WI38 (cell line): ENCODE results near the gene GSTT4.

Source experiments
- H3K4me3 ChIP-seq: 2 replicates; pipeline ENCODE4 v1.5.1; 2011; ENCODE audit warnings: low read depth, mild to moderate bottlenecking, control low read depth, low read length
- TF ChIP-seq, protein P1 (sequence below): IDR thresholded peaks from 2 replicates; pipeline ENCODE4 v1.5.1; 2012; ENCODE audit warnings: low read depth, mild to moderate bottlenecking, control low read depth, low read length

GSTT4 gene

GRCh38 chr22:24005201-24005600, at the start of gene GSTT4:
Gene GSTT4 (minus strand): TSS chr22:24005453. CDS start chr22:24005356, 97 bp downstream.
- TF ChIP-seq, protein P1, sequence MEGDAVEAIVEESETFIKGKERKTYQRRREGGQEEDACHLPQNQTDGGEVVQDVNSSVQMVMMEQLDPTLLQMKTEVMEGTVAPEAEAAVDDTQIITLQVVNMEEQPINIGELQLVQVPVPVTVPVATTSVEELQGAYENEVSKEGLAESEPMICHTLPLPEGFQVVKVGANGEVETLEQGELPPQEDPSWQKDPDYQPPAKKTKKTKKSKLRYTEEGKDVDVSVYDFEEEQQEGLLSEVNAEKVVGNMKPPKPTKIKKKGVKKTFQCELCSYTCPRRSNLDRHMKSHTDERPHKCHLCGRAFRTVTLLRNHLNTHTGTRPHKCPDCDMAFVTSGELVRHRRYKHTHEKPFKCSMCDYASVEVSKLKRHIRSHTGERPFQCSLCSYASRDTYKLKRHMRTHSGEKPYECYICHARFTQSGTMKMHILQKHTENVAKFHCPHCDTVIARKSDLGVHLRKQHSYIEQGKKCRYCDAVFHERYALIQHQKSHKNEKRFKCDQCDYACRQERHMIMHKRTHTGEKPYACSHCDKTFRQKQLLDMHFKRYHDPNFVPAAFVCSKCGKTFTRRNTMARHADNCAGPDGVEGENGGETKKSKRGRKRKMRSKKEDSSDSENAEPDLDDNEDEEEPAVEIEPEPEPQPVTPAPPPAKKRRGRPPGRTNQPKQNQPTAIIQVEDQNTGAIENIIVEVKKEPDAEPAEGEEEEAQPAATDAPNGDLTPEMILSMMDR, result no peak
- no peak within 1 kb of the TSS for H3K4me3 ChIP-seq

DNA sequence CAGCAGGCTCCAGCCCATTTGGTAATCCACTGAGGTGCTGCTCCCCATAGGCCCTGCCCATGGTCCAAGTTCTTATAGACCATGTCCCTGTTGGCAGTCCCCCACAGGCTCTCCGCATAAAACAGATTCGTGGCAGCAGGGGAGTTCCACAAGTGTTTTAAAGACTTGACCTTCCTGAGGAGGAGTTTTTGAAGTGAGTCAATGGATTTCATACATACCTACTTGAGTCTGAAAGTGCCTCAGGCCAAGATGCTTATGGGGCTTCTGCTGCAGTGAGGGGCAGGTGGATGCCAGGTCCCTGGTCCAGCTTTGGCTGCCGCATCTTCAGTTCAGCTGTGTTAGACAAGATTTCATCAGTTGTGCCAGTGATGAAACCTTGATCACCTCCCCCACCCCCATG, 49.1 kb upstream of the GSTT4 start:
- TF ChIP-seq, protein P1, result no peak
- no peak overlapping the region for H3K4me3 ChIP-seq

DNA sequence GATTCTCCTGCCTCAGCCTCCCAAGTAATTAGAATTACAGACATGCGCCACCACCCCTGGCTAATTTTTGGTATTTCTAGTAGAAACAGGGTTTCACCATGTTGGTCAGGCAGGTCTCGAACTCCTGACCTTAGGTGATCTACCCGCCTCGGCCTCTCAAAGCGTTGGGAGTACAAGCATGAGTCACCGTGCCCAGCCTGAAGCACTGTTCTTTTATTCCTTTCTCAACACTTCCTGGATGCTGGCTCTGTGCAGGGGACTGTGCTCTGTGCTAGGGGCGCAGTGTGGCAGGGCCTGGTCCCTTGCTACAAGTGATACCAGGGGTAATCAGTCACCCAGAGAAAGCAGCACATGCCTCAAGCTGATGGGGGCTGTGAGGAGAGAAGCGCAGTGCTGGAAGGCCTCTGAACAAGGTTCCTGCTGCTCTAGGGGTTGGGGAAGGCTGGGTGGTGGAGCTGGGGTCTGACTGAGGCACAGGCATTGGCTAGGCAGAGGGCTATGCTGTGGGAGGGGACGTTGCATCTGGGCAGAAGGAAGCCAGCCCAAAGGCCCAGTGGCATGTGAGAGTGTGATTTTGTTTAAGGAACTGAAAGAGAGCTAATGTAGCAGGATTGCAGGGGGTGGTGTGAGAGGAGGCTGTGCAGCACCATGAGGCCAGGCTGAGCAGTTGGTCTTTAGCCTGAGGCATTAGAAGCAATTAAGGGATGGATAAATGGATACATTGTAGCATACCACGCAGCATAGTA, 48.4 kb upstream of the GSTT4 start:
- TF ChIP-seq, protein P1, result no peak
- no peak overlapping the region for H3K4me3 ChIP-seq

- no peak overlapping the region for H3K4me3 ChIP-seq
- TF ChIP-seq, protein P1, result no peak
Measured at GRCh38 chr22:24051568-24051967, 46.3 kb upstream of the GSTT4 start.

GRCh38 chr22:24051028-24051427, 45.8 kb upstream of the GSTT4 start:
- TF ChIP-seq, protein P1, result no peak
- no peak overlapping the region for H3K4me3 ChIP-seq

DNA sequence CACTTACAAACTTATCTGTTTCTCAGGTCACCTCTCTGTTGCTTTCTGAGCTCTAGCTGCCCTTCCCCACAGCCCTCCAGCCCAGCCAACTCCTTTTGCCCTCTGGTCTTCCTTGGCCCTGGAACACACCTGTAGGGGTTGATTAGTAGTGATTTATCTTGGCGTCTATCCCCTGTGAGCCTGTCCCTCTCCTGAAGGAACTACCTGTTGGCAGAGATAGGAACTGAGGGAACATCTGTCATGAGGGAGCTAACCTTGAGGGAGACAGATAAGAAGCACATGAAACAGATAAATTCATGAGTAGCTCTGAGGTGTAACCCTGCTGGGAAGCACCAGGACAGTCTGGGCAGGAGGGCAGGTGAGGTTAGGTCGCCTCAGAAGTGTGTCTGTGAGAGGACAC, 44.7 kb upstream of the GSTT4 start:
- TF ChIP-seq, protein P1, result no peak
- H3K4me3 ChIP-seq, result no peak overlapping the region

GRCh38 chr22:24049211-24049610, 44.0 kb upstream of the GSTT4 start:
- H3K4me3 ChIP-seq, result no peak overlapping the region

More at GRCh38 chr22:24049211-24049610, 44.0 kb upstream of the GSTT4 start:
- TF ChIP-seq, protein P1, result no peak
